Neuronal stem cell (in vitro differentiated cells): Measurements from ENCODE around the gene CHST10.

Experiments
- DNase-seq: peaks from one replicate; pipeline ENCODE4 v3.0.0-alpha.2; 2013; ENCODE audit warnings: low spot score
- H2AFZ ChIP-seq: one replicate; pipeline ENCODE4 v1.6.1; 2013; ENCODE audit warnings: mild to moderate bottlenecking, low read length, inconsistent platforms
- H2AK5ac ChIP-seq: 2 replicates; pipeline ENCODE4 v1.6.1; 2013; ENCODE audit warnings: low read depth, mild to moderate bottlenecking, inconsistent platforms, low read length, moderate library complexity, mixed read lengths
- H2BK120ac ChIP-seq: 2 replicates; pipeline ENCODE4 v1.6.1; 2013; ENCODE audit warnings: low read depth, mild to moderate bottlenecking, inconsistent platforms, low read length, moderate library complexity, mixed read lengths
- H2BK12ac ChIP-seq: one replicate; pipeline ENCODE4 v1.6.1; 2013; ENCODE audit warnings: low read length, inconsistent platforms
- H2BK15ac ChIP-seq: 2 replicates; pipeline ENCODE4 v1.6.1; 2013; ENCODE audit warnings: mild to moderate bottlenecking, low read length, inconsistent platforms, mixed read lengths
- H2BK5ac ChIP-seq: one replicate; pipeline ENCODE4 v1.6.1; 2013; ENCODE audit warnings: inconsistent platforms, mild to moderate bottlenecking, low read length, moderate library complexity
- H3K14ac ChIP-seq: one replicate; pipeline ENCODE4 v1.6.1; 2013; ENCODE audit warnings: low read length, inconsistent platforms
- H3K18ac ChIP-seq: 2 replicates; pipeline ENCODE4 v1.6.1; 2013; ENCODE audit warnings: low read length, inconsistent platforms
- H3K23ac ChIP-seq: 2 replicates; pipeline ENCODE4 v1.6.1; 2013; ENCODE audit warnings: low read depth, mild to moderate bottlenecking, mixed read lengths, low read length, inconsistent platforms; ENCODE audit not compliant: poor library complexity
- H3K27ac ChIP-seq: replicated peaks from 3 replicates; pipeline ENCODE4 v1.5.1; 2013; ENCODE audit warnings: low read length, inconsistent platforms
- H3K27me3 ChIP-seq, 3 experiments: 2 replicates each; pipeline ENCODE4 v1.6.1; 2013; ENCODE audit warnings: low read length in 3 of 3, mild to moderate bottlenecking in 2 of 3, inconsistent platforms in 1 of 3, low read depth in 1 of 3, mixed read lengths in 1 of 3, moderate library complexity in 1 of 3; ENCODE audit not compliant: control insufficient read depth in 3 of 3, insufficient read depth in 3 of 3
- H3K36me3 ChIP-seq, 2 donors: replicated peaks in 1 of 2; 2 replicates each; pipeline ENCODE4 v1.6.1; 2013; ENCODE audit warnings: low read length in 2 of 2; ENCODE audit not compliant: control insufficient read depth in 2 of 2, insufficient read depth in 2 of 2
- H3K4ac ChIP-seq: 2 replicates; pipeline ENCODE4 v1.6.1; 2013; ENCODE audit warnings: inconsistent platforms, mild to moderate bottlenecking, low read length, moderate library complexity
- H3K4me1 ChIP-seq, 2 donors: 1 replicate in 1 of 2; 2 replicates in 1 of 2; pipeline ENCODE4 v1.6.1; 2013; ENCODE audit warnings: low read length in 2 of 2, low read depth in 1 of 2; ENCODE audit not compliant: control insufficient read depth in 2 of 2, insufficient read depth in 1 of 2
- H3K4me2 ChIP-seq: one replicate; pipeline ENCODE4 v1.6.1; 2013; ENCODE audit warnings: mild to moderate bottlenecking, low read length, inconsistent platforms; ENCODE audit not compliant: insufficient read depth, poor library complexity, severe bottlenecking
- H3K4me3 ChIP-seq, 2 donors: 2 replicates each; pipeline ENCODE4 v1.5.1; 2013; ENCODE audit warnings: low read length in 2 of 2, mild to moderate bottlenecking in 2 of 2, inconsistent platforms in 1 of 2, moderate library complexity in 1 of 2
- H3K79me1 ChIP-seq: one replicate; pipeline ENCODE4 v1.6.1; 2013; ENCODE audit warnings: low read depth, mild to moderate bottlenecking, inconsistent platforms, low read length, moderate library complexity
- H3K9ac ChIP-seq: one replicate; pipeline ENCODE4 v1.6.1; 2013; ENCODE audit warnings: mild to moderate bottlenecking, low read depth, low read length, inconsistent platforms; ENCODE audit not compliant: poor library complexity
- H3K9me3 ChIP-seq, 2 donors: replicated peaks in 1 of 2; 2 replicates each; pipeline versions ENCODE3 to v1.6.1; 2013; ENCODE audit warnings: low read length in 2 of 2, mild to moderate bottlenecking in 2 of 2, inconsistent platforms in 1 of 2, low read depth in 1 of 2, mixed read lengths in 1 of 2, moderate library complexity in 1 of 2; ENCODE audit not compliant: control insufficient read depth in 2 of 2, insufficient read depth in 1 of 2
- H4K8ac ChIP-seq: one replicate; pipeline ENCODE4 v1.6.1; 2013; ENCODE audit warnings: low read depth, mild to moderate bottlenecking, inconsistent platforms, low read length, moderate library complexity
- H4K91ac ChIP-seq: one replicate; pipeline ENCODE4 v1.6.1; 2013; ENCODE audit warnings: low read length, low read depth, mild to moderate bottlenecking, inconsistent platforms; ENCODE audit not compliant: poor library complexity
- WGBS, 2 donors: extraction: QIAGEN DNeasy Blood & Tissue Kit; methylation state at CpG; one replicate each; pipeline ENCODE4 v1.1.7; 2013; ENCODE audit warnings: missing lambda C conversion rate in 2 of 2, mixed read lengths in 1 of 2; ENCODE audit not compliant: insufficient read length in 2 of 2, insufficient replicate concordance in 1 of 2; ENCODE audit errors: extremely low coverage in 2 of 2; 5-methylcytosine and 5-hydroxymethylcytosine counted together

The CHST10 gene

DNA sequence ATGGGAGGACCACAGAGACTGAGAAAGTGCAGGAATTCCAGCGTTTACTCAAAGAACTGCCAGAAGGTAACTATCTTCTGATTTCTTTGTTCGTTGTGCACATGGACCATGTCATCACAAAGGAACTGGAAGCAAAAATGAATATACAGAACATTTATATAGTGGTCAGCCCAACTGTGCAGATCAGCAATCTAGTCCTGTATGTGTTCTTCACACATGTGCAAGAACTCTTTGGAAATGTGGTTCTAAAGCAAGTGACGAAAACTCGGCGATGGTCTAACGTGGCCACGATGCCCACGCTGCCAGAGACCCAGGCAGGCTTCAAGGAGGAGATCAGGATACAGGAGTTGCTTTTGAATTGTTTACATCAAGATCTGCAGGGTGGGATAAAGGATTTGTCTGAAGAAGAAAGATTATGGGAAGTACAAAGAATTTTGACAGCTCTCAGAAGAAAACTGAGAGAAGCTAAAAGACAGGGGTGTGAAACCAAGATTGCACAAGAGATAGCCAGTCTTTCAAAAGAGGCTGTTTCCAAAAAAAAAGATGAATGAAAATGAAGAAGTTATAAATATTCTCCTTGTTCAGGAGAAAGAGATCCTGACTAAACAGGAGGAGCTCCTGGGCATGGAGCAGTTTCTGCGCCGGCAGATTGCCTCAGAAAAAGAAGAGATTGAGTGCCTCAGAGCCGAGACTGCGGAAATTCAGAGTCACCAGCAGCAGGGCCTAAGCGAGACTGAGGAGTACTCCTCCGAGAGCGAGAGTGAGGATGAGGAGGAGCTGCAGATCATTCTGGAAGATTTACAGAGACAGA, 8.3 kb upstream of the CHST10 start:
- no peak overlapping the region for H2AK5ac ChIP-seq
- no peak overlapping the region for H2BK15ac ChIP-seq
- H3K23ac ChIP-seq: no peak overlapping the region
- H3K9me3 ChIP-seq: no peaks in the 10 kb centered on the region
- no peaks in the 10 kb centered on the region for H3K79me1 ChIP-seq
- no peak overlapping the region for H3K4me2 ChIP-seq
- peaks cover 0 to 10% (median 0%) of the 10 kb centered on the region in 3 experiments for H3K27me3 ChIP-seq
- no peak overlapping the region for H2BK120ac ChIP-seq
- no peaks in the 10 kb centered on the region for H3K4me1 ChIP-seq
- H3K27ac ChIP-seq: no peak overlapping the region
- DNase-seq: no peak
- H4K8ac ChIP-seq: no peak overlapping the region
- no peak overlapping the region for H3K4ac ChIP-seq
- no peaks in the 10 kb centered on the region for H3K36me3 ChIP-seq
- H3K4me3 ChIP-seq: no peak overlapping the region
- WGBS, 2 donors: no CpG with 5 or more reads among the region's 15 CpGs
- no peak overlapping the region for H4K91ac ChIP-seq
- no peak overlapping the region for H3K18ac ChIP-seq
- H3K9ac ChIP-seq: no peak overlapping the region
- H2BK12ac ChIP-seq: no peak overlapping the region
- H2BK5ac ChIP-seq: no peak overlapping the region
- H2AFZ ChIP-seq: no peak overlapping the region
- no peak overlapping the region for H3K14ac ChIP-seq

DNA sequence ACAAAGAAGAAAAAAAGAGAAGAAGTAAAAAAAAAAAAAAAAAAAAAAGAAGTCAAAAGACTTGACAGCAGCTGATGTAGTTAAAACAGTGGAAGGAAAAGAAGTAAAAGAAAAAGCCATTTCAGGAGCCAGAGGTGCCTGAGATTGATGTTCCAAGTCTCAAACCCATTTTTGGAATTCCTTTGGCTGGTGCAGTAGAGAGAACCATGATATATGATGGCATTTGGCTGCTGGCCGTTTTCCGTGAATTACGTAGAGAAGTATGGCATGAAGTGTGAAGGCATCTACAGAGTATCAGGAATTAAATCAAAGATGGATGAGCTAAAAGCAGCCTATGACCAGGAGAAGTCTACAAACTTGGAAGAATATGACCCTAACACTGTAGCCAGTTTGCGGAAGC, 7.6 kb upstream of the CHST10 start:
- no peak overlapping the region for H2BK120ac ChIP-seq
- H3K4me1 ChIP-seq: no peaks in the 10 kb centered on the region
- no peak overlapping the region for H4K91ac ChIP-seq
- no peak overlapping the region for H4K8ac ChIP-seq
- H3K23ac ChIP-seq: no peak overlapping the region
- H3K27ac ChIP-seq: no peak overlapping the region
- no peak overlapping the region for H3K9ac ChIP-seq
- H3K18ac ChIP-seq: no peak overlapping the region
- no CpG with 5 or more reads among the region's 4 CpGs for WGBS, 2 donors
- no peak overlapping the region for H3K14ac ChIP-seq
- H3K9me3 ChIP-seq: no peaks in the 10 kb centered on the region
- H3K4ac ChIP-seq: no peak overlapping the region
- H3K4me3 ChIP-seq: no peak overlapping the region
- no peaks in the 10 kb centered on the region for H3K36me3 ChIP-seq
- no peak overlapping the region for H2AFZ ChIP-seq
- no peak for DNase-seq
- H3K27me3 ChIP-seq: peaks cover 0 to 10% (median 0%) of the 10 kb centered on the region in 3 experiments
- H2BK12ac ChIP-seq: no peak overlapping the region
- H2BK15ac ChIP-seq: no peak overlapping the region
- H2BK5ac ChIP-seq: no peak overlapping the region
- no peak overlapping the region for H2AK5ac ChIP-seq
- no peaks in the 10 kb centered on the region for H3K79me1 ChIP-seq
- no peak overlapping the region for H3K4me2 ChIP-seq

DNA sequence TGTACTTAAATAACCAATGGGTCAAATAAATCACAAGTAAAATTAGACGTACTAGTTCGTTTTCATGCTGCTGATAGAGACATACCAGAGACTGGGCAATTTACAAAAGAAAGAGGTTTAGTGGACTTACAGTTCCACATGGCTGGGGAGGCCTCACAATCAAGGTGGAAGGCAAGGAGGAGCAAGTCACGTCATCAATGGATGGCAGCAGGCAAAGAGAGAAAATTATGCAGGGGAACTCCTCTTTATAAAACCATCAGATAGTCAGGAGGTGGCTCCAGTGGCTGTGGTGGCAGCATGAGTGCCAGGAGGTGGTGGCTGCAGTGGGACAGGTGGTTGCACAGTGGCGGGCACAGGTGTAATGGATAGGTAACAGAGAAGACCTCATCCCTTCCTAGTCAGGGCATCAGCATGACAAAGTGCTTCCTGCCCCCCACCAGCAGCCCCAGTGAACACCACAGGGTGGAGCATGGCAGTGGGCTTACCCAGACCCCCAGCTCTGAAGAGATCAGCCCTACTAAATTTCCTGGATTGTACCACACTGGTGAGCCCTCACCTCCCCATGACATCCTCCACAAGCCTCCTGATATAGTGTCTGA, 6.9 kb upstream of the CHST10 start:
- H2BK12ac ChIP-seq: no peak overlapping the region
- no peak overlapping the region for H3K4ac ChIP-seq
- no peaks in the 10 kb centered on the region for H3K36me3 ChIP-seq
- H2AK5ac ChIP-seq: no peak overlapping the region
- no peak overlapping the region for H3K23ac ChIP-seq
- no peak overlapping the region for H2BK15ac ChIP-seq
- no peaks in the 10 kb centered on the region for H3K4me1 ChIP-seq
- H4K8ac ChIP-seq: no peak overlapping the region
- no peak overlapping the region for H3K18ac ChIP-seq
- H3K9me3 ChIP-seq: no peaks in the 10 kb centered on the region
- H3K27me3 ChIP-seq: peaks cover 0 to 10% (median 0%) of the 10 kb centered on the region in 3 experiments
- H3K14ac ChIP-seq: no peak overlapping the region
- no CpG with 5 or more reads among the region's 4 CpGs for WGBS, 2 donors
- H2BK120ac ChIP-seq: no peak overlapping the region
- H3K9ac ChIP-seq: no peak overlapping the region
- no peak overlapping the region for H2AFZ ChIP-seq
- no peak overlapping the region for H3K27ac ChIP-seq
- no peak for DNase-seq
- no peak overlapping the region for H2BK5ac ChIP-seq
- H4K91ac ChIP-seq: no peak overlapping the region
- H3K79me1 ChIP-seq: no peaks in the 10 kb centered on the region
- no peak overlapping the region for H3K4me2 ChIP-seq
- no peak overlapping the region for H3K4me3 ChIP-seq

DNA sequence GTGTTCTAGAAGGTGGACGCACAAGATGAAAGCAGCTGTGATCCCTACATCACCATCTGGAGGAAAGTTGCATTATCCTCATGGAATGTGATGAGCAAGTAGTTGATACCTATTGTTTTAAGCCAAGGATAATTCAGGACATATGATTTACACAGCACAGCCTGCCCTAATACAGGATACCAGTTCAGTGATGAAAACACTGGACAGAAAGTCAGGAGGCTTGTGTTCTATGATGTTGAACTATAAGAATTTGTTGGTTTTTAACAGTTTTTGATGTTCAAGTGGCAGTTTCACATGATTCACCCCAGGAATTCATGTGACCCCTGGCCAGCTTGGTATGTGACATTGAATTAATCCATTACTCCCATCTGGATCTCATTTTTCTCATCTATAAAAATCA, 6.2 kb upstream of the CHST10 start:
- H3K4me1 ChIP-seq: no peaks in the 10 kb centered on the region
- no peak overlapping the region for H2BK12ac ChIP-seq
- no peaks in the 10 kb centered on the region for H3K79me1 ChIP-seq
- H2AK5ac ChIP-seq: no peak overlapping the region
- H3K4me3 ChIP-seq: no peak overlapping the region
- no peak overlapping the region for H3K27ac ChIP-seq
- no peak overlapping the region for H3K18ac ChIP-seq
- H3K23ac ChIP-seq: no peak overlapping the region
- H3K27me3 ChIP-seq: peaks cover 0 to 10% (median 0%) of the 10 kb centered on the region in 3 experiments
- H4K91ac ChIP-seq: no peak overlapping the region
- no peak overlapping the region for H2BK5ac ChIP-seq
- no peak overlapping the region for H2BK120ac ChIP-seq
- H2BK15ac ChIP-seq: no peak overlapping the region
- H3K14ac ChIP-seq: no peak overlapping the region
- no peak overlapping the region for H3K4me2 ChIP-seq
- no peak overlapping the region for H3K4ac ChIP-seq
- H4K8ac ChIP-seq: no peak overlapping the region
- H2AFZ ChIP-seq: no peak overlapping the region
- H3K9me3 ChIP-seq: no peaks in the 10 kb centered on the region
- H3K9ac ChIP-seq: no peak overlapping the region
- WGBS, 2 donors: no CpG with 5 or more reads among the region's 1 CpG
- H3K36me3 ChIP-seq: no peaks in the 10 kb centered on the region
- DNase-seq: no peak
